H1 (cell line): ENCODE data around the gene CEP350. TPM values are rescaled to one million over a fixed set of nuclear protein-coding genes. Genes with fewer than 3 reads are reported as not detected.

ENCODE experiments used
- CTCF ChIA-PET: fragments of 300-600 bp; sonication (Branson Sonifier 250); formaldehyde crosslinking; loops from one replicate; lab custom pipeline; 2021; ENCODE audit not compliant: partially characterized antibody; lab: Charles Lee
- POLR2A ChIA-PET: fragments of 300-600 bp; sonication (Branson Sonifier 250); formaldehyde crosslinking; loops from one replicate; lab custom pipeline; 2021; ENCODE audit warnings: inconsistent platforms; ENCODE audit not compliant: partially characterized antibody; lab: Charles Lee
- DNase-seq, 2 experiments: peaks; one replicate each; pipeline versions ENCODE4 v3.0.0 to v3.0.0-alpha.2; 2010 to 2022; ENCODE audit warnings: low spot score in 2 of 2, low read depth in 1 of 2, mixed read lengths in 1 of 2
- FAIRE-seq: peaks from 2 replicates; lab custom pipeline; 2011; peaks lifted over from hg19 to GRCh38; lab: Jason Lieb, UNC
- H2AFZ ChIP-seq: 2 replicates; pipeline ENCODE4 v1.8.1; 2012; ENCODE audit warnings: low read length, inconsistent platforms
- H2AK5ac ChIP-seq: 2 replicates; pipeline ENCODE4 v1.6.1; 2013; ENCODE audit warnings: low read depth, low read length
- H2BK120ac ChIP-seq: replicated peaks from 2 replicates; pipeline ENCODE3; 2013; ENCODE audit warnings: low read depth, low read length, inconsistent platforms
- H2BK12ac ChIP-seq: 2 replicates; pipeline ENCODE4 v1.6.1; 2013; ENCODE audit warnings: low read depth, low read length
- H2BK15ac ChIP-seq: 2 replicates; pipeline ENCODE4 v1.6.1; 2013; ENCODE audit warnings: low read length
- H2BK20ac ChIP-seq: 2 replicates; pipeline ENCODE4 v1.6.1; 2013; ENCODE audit warnings: low read length
- H2BK5ac ChIP-seq: 2 replicates; pipeline ENCODE4 v1.6.1; 2013; ENCODE audit warnings: low read depth, low read length
- H3K14ac ChIP-seq: 2 replicates; pipeline ENCODE4 v1.6.1; 2013; ENCODE audit warnings: inconsistent platforms; ENCODE audit not compliant: insufficient read length
- H3K18ac ChIP-seq: 2 replicates; pipeline ENCODE4 v1.6.1; 2013; ENCODE audit warnings: low read length; ENCODE audit errors: extremely low read depth
- H3K23ac ChIP-seq: 2 replicates; pipeline ENCODE4 v1.6.1; 2013; ENCODE audit warnings: inconsistent platforms; ENCODE audit not compliant: insufficient read length
- H3K23me2 ChIP-seq: 2 replicates; pipeline ENCODE4 v1.6.1; 2013; ENCODE audit warnings: low read depth, low read length
- H3K27ac ChIP-seq: 2 replicates; pipeline ENCODE4 v1.6.1; 2011; ENCODE audit warnings: low read depth, low read length, inconsistent platforms
- H3K27me3 ChIP-seq, 4 experiments: replicated peaks in 1 of 4; 1 replicate in 1 of 4; 2 replicates in 3 of 4; pipeline versions ENCODE4 v1.6.1 to v1.8.1; 2011 to 2013; ENCODE audit warnings: low read length in 3 of 4, mild to moderate bottlenecking in 3 of 4, inconsistent platforms in 2 of 4, mixed read lengths in 2 of 4, moderate library complexity in 1 of 4; ENCODE audit not compliant: control insufficient read depth in 3 of 4, insufficient read depth in 3 of 4; ENCODE audit errors: extremely low read depth in 1 of 4
- H3K36me3 ChIP-seq, 4 experiments: 2 replicates each; pipeline versions ENCODE4 v1.6.1 to v1.8.1; 2011 to 2013; ENCODE audit warnings: mild to moderate bottlenecking in 4 of 4, low read length in 3 of 4, moderate library complexity in 2 of 4, control low read depth in 1 of 4, inconsistent platforms in 1 of 4; ENCODE audit not compliant: insufficient read depth in 4 of 4, control insufficient read depth in 2 of 4
- H3K4ac ChIP-seq: replicated peaks from 2 replicates; pipeline ENCODE3; 2013; ENCODE audit warnings: low read length, low read depth, mixed read lengths, inconsistent platforms; ENCODE audit not compliant: insufficient read length
- H3K4me1 ChIP-seq, 4 experiments: replicated peaks in 1 of 4; 1 replicate in 1 of 4; 2 replicates in 3 of 4; pipeline versions ENCODE4 v1.6.1 to v1.8.1; 2011 to 2013; ENCODE audit warnings: low read length in 3 of 4, inconsistent platforms in 2 of 4, mixed read lengths in 1 of 4; ENCODE audit not compliant: insufficient read depth in 4 of 4, control insufficient read depth in 3 of 4
- H3K4me2 ChIP-seq, 2 experiments: 2 replicates each; pipeline versions ENCODE4 v1.6.1 to v1.8.1; 2011 to 2013; ENCODE audit warnings: low read depth in 2 of 2, low read length in 2 of 2, control low read depth in 1 of 2, inconsistent platforms in 1 of 2, mild to moderate bottlenecking in 1 of 2; ENCODE audit not compliant: insufficient read depth in 1 of 2
- H3K4me3 ChIP-seq, 4 experiments: fragments of 200-600, 300-600 bp in 1 of 4; sonication (generic), shearing (Covaris generic), sonication (Bioruptor Twin) in 1 of 4; 2 replicates each; pipeline versions ENCODE4 v1.5.1 to v1.8.1; 2011 to 2016; ENCODE audit warnings: low read length in 4 of 4, low read depth in 3 of 4, control low read depth in 2 of 4, inconsistent platforms in 2 of 4, mild to moderate bottlenecking in 2 of 4, mixed read lengths in 1 of 4, moderate library complexity in 1 of 4; ENCODE audit not compliant: insufficient read depth in 2 of 4; ENCODE audit errors: extremely low read depth in 1 of 4
- H3K56ac ChIP-seq: replicated peaks from 2 replicates; pipeline ENCODE3; 2013; ENCODE audit warnings: low read depth, mild to moderate bottlenecking, mixed read lengths, low read length, inconsistent platforms; ENCODE audit not compliant: insufficient read length
- H3K79me1 ChIP-seq: 2 replicates; pipeline ENCODE4 v1.6.1; 2013; ENCODE audit warnings: low read depth, low read length, control low read depth
- H3K79me2 ChIP-seq, 2 experiments: 2 replicates each; pipeline versions ENCODE4 v1.6.1 to v1.8.1; 2012 to 2013; ENCODE audit warnings: low read length in 2 of 2, mild to moderate bottlenecking in 2 of 2, inconsistent platforms in 1 of 2; ENCODE audit not compliant: insufficient read depth in 2 of 2, control insufficient read depth in 1 of 2
- H3K9ac ChIP-seq, 4 experiments: replicated peaks in 1 of 4; 1 replicate in 1 of 4; 2 replicates in 3 of 4; pipeline versions ENCODE4 v1.6.1 to v1.8.1; 2011 to 2013; ENCODE audit warnings: low read depth in 3 of 4, low read length in 3 of 4, control low read depth in 2 of 4, mild to moderate bottlenecking in 2 of 4, moderate library complexity in 2 of 4, inconsistent platforms in 1 of 4; ENCODE audit errors: extremely low read depth in 1 of 4
- H3K9me3 ChIP-seq, 2 experiments: 2 replicates each; pipeline versions ENCODE4 v1.6.1 to v1.8.1; 2012 to 2013; ENCODE audit warnings: mild to moderate bottlenecking in 2 of 2, moderate library complexity in 2 of 2, control low read depth in 1 of 2, inconsistent platforms in 1 of 2, low read depth in 1 of 2, low read length in 1 of 2, mixed read lengths in 1 of 2; ENCODE audit not compliant: insufficient read depth in 2 of 2
- H4K20me1 ChIP-seq, 2 experiments: replicated peaks in 1 of 2; 2 replicates each; pipeline versions ENCODE3 to v1.8.1; 2011 to 2013; ENCODE audit warnings: inconsistent platforms in 2 of 2, low read length in 2 of 2, mild to moderate bottlenecking in 1 of 2; ENCODE audit not compliant: insufficient read depth in 2 of 2, control insufficient read depth in 1 of 2
- H4K5ac ChIP-seq: 2 replicates; pipeline ENCODE4 v1.6.1; 2013; ENCODE audit warnings: low read length, low read depth, mixed read lengths, inconsistent platforms; ENCODE audit not compliant: insufficient read length
- H4K8ac ChIP-seq: 2 replicates; pipeline ENCODE4 v1.8.0; 2013; ENCODE audit warnings: mild to moderate bottlenecking, moderate library complexity, low read length, inconsistent platforms; ENCODE audit not compliant: insufficient read depth; ENCODE audit errors: extremely low read depth
- H4K91ac ChIP-seq: replicated peaks from 2 replicates; pipeline ENCODE3; 2013; ENCODE audit warnings: low read length, mixed read lengths, inconsistent platforms; ENCODE audit not compliant: insufficient read length
- CBX5 ChIP-seq: fragments of 300-800, 300-1000 bp; sonication (generic); IDR thresholded peaks from 2 replicates; pipeline ENCODE4 v1.7.1; 2016; ENCODE audit warnings: antibody characterized with exemption, low read length, low read depth
- EP300 ChIP-seq, 2 experiments: IDR thresholded peaks; 1 replicate in 1 of 2; 2 replicates in 1 of 2; pipeline ENCODE4 v1.6.1; 2011 to 2012; ENCODE audit warnings: low read depth in 2 of 2, low read length in 2 of 2, mild to moderate bottlenecking in 2 of 2, borderline replicate concordance in 1 of 2, inconsistent platforms in 1 of 2, moderate library complexity in 1 of 2
- FOSL1 ChIP-seq: IDR thresholded peaks from 2 replicates; pipeline ENCODE4 v1.6.1; 2011; ENCODE audit warnings: mild to moderate bottlenecking, low read depth, low read length, moderate library complexity; ENCODE audit not compliant: insufficient read depth
- HDAC2 ChIP-seq, 2 experiments: fragments of 300-600 bp in 1 of 2; sonication (generic) in 1 of 2; IDR thresholded peaks; 2 replicates each; pipeline ENCODE4 v1.6.1; 2011 to 2012; ENCODE audit warnings: low read depth in 2 of 2, low read length in 2 of 2, mild to moderate bottlenecking in 2 of 2, moderate library complexity in 2 of 2, borderline replicate concordance in 1 of 2, inconsistent platforms in 1 of 2
- HDAC6 ChIP-seq: IDR thresholded peaks from one replicate; pipeline ENCODE4 v1.7.1; 2012; ENCODE audit warnings: low read depth, mild to moderate bottlenecking, inconsistent platforms, low read length, moderate library complexity
- POLR2A ChIP-seq, 2 experiments: IDR thresholded peaks; 1 replicate in 1 of 2; 2 replicates in 1 of 2; pipeline ENCODE4 v1.6.1; 2011; ENCODE audit warnings: low read depth in 2 of 2, low read length in 2 of 2, mild to moderate bottlenecking in 2 of 2; ENCODE audit errors: control extremely low read depth in 1 of 2
- SAP30 ChIP-seq: fragments of 300-600 bp; sonication (generic); IDR thresholded peaks from 2 replicates; pipeline ENCODE4 v1.7.1; 2012; ENCODE audit warnings: low read length, moderate library complexity, mild to moderate bottlenecking, inconsistent platforms; ENCODE audit not compliant: insufficient read depth, insufficient replicate concordance
- SP2 ChIP-seq: IDR thresholded peaks from 2 replicates; pipeline ENCODE4 v1.6.1; 2012; ENCODE audit warnings: mild to moderate bottlenecking, low read length, inconsistent platforms
- WGBS, 2 experiments: shearing (Covaris generic) in 1 of 2; methylation state at CpG; one replicate each; pipeline versions ENCODE4 v1.1.6 to v1.1.7; 2013 to 2015; ENCODE audit warnings: low lambda C conversion rate in 2 of 2, mixed read lengths in 2 of 2, inconsistent platforms in 1 of 2, low coverage in 1 of 2, missing lambda C conversion rate in 1 of 2; ENCODE audit not compliant: insufficient replicate concordance in 2 of 2, insufficient coverage in 1 of 2, insufficient read length in 1 of 2; ENCODE audit errors: extremely low coverage in 1 of 2, missing lambda C conversion rate in 1 of 2; 5-methylcytosine and 5-hydroxymethylcytosine counted together
- polyA plus RNA-seq, 7 experiments: library from polyadenylated mRNA; depleted of rRNA in 3 of 7; stranded (reverse) in 5 of 7; unstranded in 2 of 7; fragments of >200 nt in 5 of 7; fragments of 200-250 nt in 2 of 7; gene quantifications; 1 replicate in 5 of 7; 2 replicates in 1 of 7; 4 replicates in 1 of 7; pipeline versions ENCODE4 v1.2.1 to v1.2.3, GENCODE V29; 2011 to 2013; ENCODE audit warnings: missing spikeins in 2 of 7, mixed read lengths in 2 of 7
- total RNA-seq: library from RNA; stranded (reverse); fragmentation: NEBNext Ultra II Directional; extraction: Animal tissue kit (Norgen Biotek cat#: 25700); gene quantifications from 2 replicates; pipeline ENCODE4 v1.2.1, GENCODE V29; 2021
- TF ChIP-seq, protein P1 (sequence below): IDR thresholded peaks from 2 replicates; pipeline ENCODE4 v1.6.1; 2012; ENCODE audit warnings: inconsistent platforms
- TF ChIP-seq, protein P2 (sequence below): IDR thresholded peaks from 2 replicates; pipeline ENCODE4 v1.6.1; 2012; ENCODE audit warnings: inconsistent platforms

Gene CEP350
- total and polyA plus RNA-seq, 2 of the 8 experiments (the other 6 are each of a cell fraction or from before 2014, with no cell fraction given) = 5.6 to 39.4 TPM

DNA sequence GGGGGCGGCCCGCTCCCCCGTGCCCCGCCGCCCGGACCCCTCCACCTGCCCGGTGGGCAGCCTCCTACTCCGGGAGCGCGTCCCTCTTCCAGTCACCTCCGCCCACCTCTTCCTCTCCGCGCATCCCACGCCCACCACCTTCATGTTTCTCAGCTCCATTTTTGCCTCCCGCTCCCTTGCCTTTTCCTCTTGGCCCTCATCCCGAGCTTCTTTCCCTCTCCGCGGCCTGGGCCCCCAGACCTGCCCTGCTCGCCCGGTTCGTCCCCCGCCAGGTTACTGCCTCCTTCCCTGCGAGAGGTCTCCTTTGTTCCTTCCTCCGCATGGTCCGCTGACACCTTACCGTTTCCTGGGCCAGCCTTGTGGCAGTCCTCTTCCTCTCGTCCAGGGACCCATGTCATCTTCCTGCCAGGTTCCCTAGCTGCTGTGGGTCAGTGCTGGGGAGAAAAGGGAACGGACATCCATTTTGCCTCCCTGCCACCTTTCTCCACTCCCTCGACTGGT lies 200.6 kb downstream of the CEP350 start:
- H2BK20ac ChIP-seq = no peak overlapping the region
- peak overlapping the region; percentile 63 for H2AFZ ChIP-seq
- H2BK5ac ChIP-seq = peak overlapping the region; percentile 40; the same call in 1 of the 2 replicates
- no peak overlapping the region for H2BK120ac ChIP-seq
- H3K4me1 ChIP-seq = peaks cover 1 to 7% (median 4%) of the 10 kb centered on the region in 4 experiments; a peak in 6 of 7 replicates
- H4K20me1 ChIP-seq = peaks cover 10 to 13% of the 10 kb centered on the region in 2 experiments
- no peaks in the 10 kb centered on the region for H3K36me3 ChIP-seq
- H3K14ac ChIP-seq = no peak overlapping the region
- peak overlapping the region in 3 of 4 experiments; percentile 52 to 82 (median 65); a peak in 6 of 7 replicates for H3K9ac ChIP-seq
- peaks cover 0 to 15% (median 8%) of the 10 kb centered on the region in 4 experiments; a peak in 6 of 7 replicates for H3K27me3 ChIP-seq
- CTCF ChIA-PET = interaction anchor here (1.0 to 8.1 kb wide), 4 partner anchors 12 to 32 kb away, joined by 3 to 108 read pairs (median 10); no protein-coding TSS in a partner anchor
- H2BK15ac ChIP-seq = no peak overlapping the region
- no peak overlapping the region for H2AK5ac ChIP-seq
- H3K79me1 ChIP-seq = peaks cover 12% of the 10 kb centered on the region
- H4K91ac ChIP-seq = no peak overlapping the region
- H4K5ac ChIP-seq = no peak overlapping the region
- DNase-seq (peak in 1 of 2 experiments; percentile 59), FAIRE-seq (no peak)
- peaks cover 8% of the 10 kb centered on the region for H3K23me2 ChIP-seq
- no peak overlapping the region for H3K27ac ChIP-seq
- no peak overlapping the region for H3K23ac ChIP-seq
- no peak overlapping the region for H3K56ac ChIP-seq
- H3K9me3 ChIP-seq = no peaks in the 10 kb centered on the region
- H4K8ac ChIP-seq = peak overlapping the region; percentile 83; the same call in 1 of the 2 replicates
- POLR2A ChIA-PET = interaction anchor here (0.6 to 4.2 kb wide), 6 partner anchors 10 to 24 kb away, joined by 3 to 36 read pairs (median 3); no protein-coding TSS in a partner anchor
- H2BK12ac ChIP-seq = no peak overlapping the region
- WGBS, 2 experiments = 1% methylated on average over 22 of the region's 29 CpGs; no CpG with 5 or more reads in 1 of the 2 experiments
- peak overlapping the region; percentile 85 to 97 (median 96) for H3K4me3 ChIP-seq
- H3K18ac ChIP-seq = 0 out of 2 replicates have a peak overlapping the region, but pooled peaks have one; percentile 72
- H3K79me2 ChIP-seq = peaks cover 5 to 37% of the 10 kb centered on the region in 2 experiments; a peak in 3 of 4 replicates
- peak overlapping the region; percentile 80 to 91 for H3K4me2 ChIP-seq
- no peak overlapping the region for H3K4ac ChIP-seq
- TF ChIP-seq EP300 (IDR thresholded peaks at IDR 0.05; ENCODE audit: borderline replicate concordance in 1 of 2, low read depth in 2 of 2, low read length in 2 of 2) (no peak), HDAC2 (IDR thresholded peaks at IDR 0.05; ENCODE audit: borderline replicate concordance in 1 of 2, low read depth in 2 of 2, low read length in 2 of 2) (0 out of 4 replicates have a peak, but pooled peaks of 1 of the 2 experiments have one; percentile 33), FOSL1 (no peak), HDAC6 (no peak), SAP30 (peak; percentile 66), POLR2A (IDR thresholded peaks at IDR 0.05; ENCODE audit: control extremely low read depth in 1 of 2, low read depth in 2 of 2, low read length in 2 of 2) (no peak; a peak in 2 of 3 replicates), SP2 (no peak), CBX5 (no peak)
- TF ChIP-seq, protein P1, sequence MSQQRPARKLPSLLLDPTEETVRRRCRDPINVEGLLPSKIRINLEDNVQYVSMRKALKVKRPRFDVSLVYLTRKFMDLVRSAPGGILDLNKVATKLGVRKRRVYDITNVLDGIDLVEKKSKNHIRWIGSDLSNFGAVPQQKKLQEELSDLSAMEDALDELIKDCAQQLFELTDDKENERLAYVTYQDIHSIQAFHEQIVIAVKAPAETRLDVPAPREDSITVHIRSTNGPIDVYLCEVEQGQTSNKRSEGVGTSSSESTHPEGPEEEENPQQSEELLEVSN = no peak
- TF ChIP-seq, protein P2, sequence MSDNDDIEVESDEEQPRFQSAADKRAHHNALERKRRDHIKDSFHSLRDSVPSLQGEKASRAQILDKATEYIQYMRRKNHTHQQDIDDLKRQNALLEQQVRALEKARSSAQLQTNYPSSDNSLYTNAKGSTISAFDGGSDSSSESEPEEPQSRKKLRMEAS = peak; percentile 80
